WTC11 (cell line): ENCODE data around the gene PLK3.

ENCODE experiments used
- CBFB ChIP-seq: sonication (generic); formaldehyde crosslinking; IDR thresholded peaks from 2 replicates; pipeline ENCODE4 v1.8.1; 2022; ENCODE audit warnings: mild to moderate bottlenecking, low read depth, missing genetic modification reagents
- CTCF ChIP-seq: fragments of 200-600 bp; IDR thresholded peaks from 2 replicates; pipeline ENCODE4 v1.8.0; 2022; ENCODE audit warnings: antibody characterized with exemption

DNA sequence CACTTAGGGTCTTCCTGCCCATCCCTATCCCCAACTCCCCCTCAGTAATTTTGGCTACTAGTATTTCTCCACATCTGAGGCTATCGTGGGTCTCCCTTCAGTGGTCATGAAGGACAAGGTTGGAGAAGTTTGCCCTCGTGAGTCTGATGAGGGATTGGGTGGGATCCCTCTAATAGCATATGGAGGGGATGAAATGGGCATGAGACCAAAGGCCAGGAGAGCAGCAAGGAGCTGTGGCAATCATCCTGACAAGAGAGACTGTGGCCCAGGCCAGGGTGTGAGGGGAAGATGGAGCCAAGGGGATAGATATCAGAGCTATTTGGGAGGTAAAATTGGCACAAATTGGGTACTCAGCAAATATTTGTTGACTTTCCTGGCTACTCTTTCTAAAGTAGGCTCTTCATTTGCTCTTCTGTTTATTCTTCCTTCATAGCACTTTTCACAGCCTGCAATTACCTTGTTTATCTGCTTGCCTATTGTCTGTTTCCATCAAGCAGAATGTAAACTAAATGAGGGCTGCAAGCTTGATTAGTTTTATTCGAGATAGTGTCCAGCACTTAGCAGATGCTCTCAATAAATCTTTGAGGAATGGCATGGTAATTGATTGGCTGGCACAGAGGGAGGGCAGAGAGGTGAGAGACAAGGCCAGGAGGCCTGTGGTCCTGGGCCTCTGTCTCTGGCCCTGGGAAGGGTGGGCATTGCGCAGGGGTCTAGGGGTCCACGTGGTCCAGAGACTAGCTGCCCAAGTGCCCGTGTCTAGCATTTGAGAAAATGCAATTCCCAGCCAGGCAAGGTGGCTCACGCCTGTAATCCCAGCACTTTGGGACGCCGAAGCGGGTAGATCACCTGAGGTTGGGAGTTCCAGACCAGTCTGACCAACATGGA lies 1.5 kb upstream of the PLK3 start:
- no peak for TF ChIP-seq CTCF
- TF ChIP-seq CBFB (CRISPR knock-in tag), result no peak
